Mesenteric fat pad (tissue), 1 donor: Measurements from ENCODE around the gene DTD1. TPM values are rescaled to one million over a fixed set of nuclear protein-coding genes. Genes with fewer than 3 reads are reported as not detected.

Experiments used
- DNase-seq: peaks from one replicate; pipeline ENCODE4 v3.0.0-alpha.2; 2020; ENCODE audit warnings: low spot score
- total RNA-seq: library from RNA; stranded (reverse); fragmentation: NEBNext Ultra II Directional; extraction: Animal tissue kit (Norgen Biotek cat#: 25700); gene quantifications from one replicate; pipeline ENCODE4 v1.2.1, GENCODE V29; 2021
- donor health status: DM: yes; HTN: yes; CAD: no.

Gene DTD1
- total RNA-seq, 1 donor from 2014 or later = 26.5 TPM

GRCh38 chr20:18614244-18614643, 26.4 kb downstream of the DTD1 start:
- DNase-seq = no peak

GRCh38 chr20:18615020-18615650, 27.3 kb downstream of the DTD1 start:
- DNase-seq = no peak

- DNase-seq = no peak
Observed at GRCh38 chr20:18621004-18621403, 33.1 kb downstream of the DTD1 start.

GRCh38 chr20:18623156-18623910, 35.5 kb downstream of the DTD1 start:
- DNase-seq = no peak

GRCh38 chr20:18624948-18625347, 37.1 kb downstream of the DTD1 start:
- DNase-seq = no peak

GRCh38 chr20:18625907-18626655, 38.2 kb downstream of the DTD1 start:
- no peak for DNase-seq

GRCh38 chr20:18628330-18628920, 40.6 kb downstream of the DTD1 start:
- no peak for DNase-seq

GRCh38 chr20:18632196-18632789, 44.4 kb downstream of the DTD1 start:
- no peak for DNase-seq

GRCh38 chr20:18633411-18633810, 45.6 kb downstream of the DTD1 start:
- no peak for DNase-seq

- DNase-seq = no peak
Observed at GRCh38 chr20:18634501-18634900, 46.6 kb downstream of the DTD1 start.

- no peak for DNase-seq
Observed at GRCh38 chr20:18635380-18635779, 47.5 kb downstream of the DTD1 start.

GRCh38 chr20:18637224-18637623, 49.4 kb downstream of the DTD1 start:
- no peak for DNase-seq

- DNase-seq = no peak
Observed at GRCh38 chr20:18638768-18639167, 50.9 kb downstream of the DTD1 start.

GRCh38 chr20:18639501-18639979, 51.7 kb downstream of the DTD1 start:
- no peak for DNase-seq

- DNase-seq = no peak
Observed at GRCh38 chr20:18645196-18645745, 57.4 kb downstream of the DTD1 start.

- DNase-seq = no peak
Observed at GRCh38 chr20:18645851-18646250, 58.0 kb downstream of the DTD1 start.

GRCh38 chr20:18647777-18648176, 59.9 kb downstream of the DTD1 start:
- no peak for DNase-seq

GRCh38 chr20:18650224-18650623, 62.4 kb downstream of the DTD1 start:
- DNase-seq = no peak

- no peak for DNase-seq
Observed at GRCh38 chr20:18653736-18654447, 66.0 kb downstream of the DTD1 start.

- DNase-seq = no peak
Observed at GRCh38 chr20:18654448-18654773, 66.6 kb downstream of the DTD1 start.
